ENCODE data around the gene ELL2.

Gene ELL2

GRCh38 chr5:95864944-95865504 is 96.6 kb downstream of the ELL2 start:
- no peak overlapping the region for H3K4me3 ChIP-seq
- peak overlapping the region in 1 of 2 donors; percentile 1 for H3K27ac ChIP-seq
- DNase-seq (ENCODE audit: low spot score): no peak
- no peak for TF ChIP-seq CTCF (IDR thresholded peaks at IDR 0.05)

- Histone ChIP-seq H3K4me3 (no peak overlapping the region), H3K27ac (peak overlapping the region in 1 of 2 donors; percentile 10)
- TF ChIP-seq CTCF (IDR thresholded peaks at IDR 0.05): no peak
- DNase-seq (ENCODE audit: low spot score): no peak
These were observed 97.2 kb downstream of the ELL2 start for GRCh38 chr5:95864456-95864855.

- TF ChIP-seq CTCF (IDR thresholded peaks at IDR 0.05): no peak
- peak; percentile 80 for DNase-seq (ENCODE audit: low spot score)
- Histone ChIP-seq H3K27ac (peak overlapping the region; percentile 83 to 87), H3K4me3 (peak overlapping the region; percentile 14)
These were observed 98.3 kb downstream of the ELL2 start for GRCh38 chr5:95863383-95863757.

GRCh38 chr5:95862671-95863382 is 98.8 kb downstream of the ELL2 start:
- no peak for DNase-seq (ENCODE audit: low spot score)
- no peak for TF ChIP-seq CTCF (IDR thresholded peaks at IDR 0.05)
- Histone ChIP-seq H3K4me3 (peak overlapping the region; percentile 14), H3K27ac (peak overlapping the region; percentile 83 to 87)

GRCh38 chr5:95861864-95862561 is 99.6 kb downstream of the ELL2 start:
- H3K27ac ChIP-seq: peak overlapping the region; percentile 83 to 87
- DNase-seq (ENCODE audit: low spot score): no peak
- no peak for TF ChIP-seq CTCF (IDR thresholded peaks at IDR 0.05)
- no peak overlapping the region for H3K4me3 ChIP-seq

- Histone ChIP-seq H3K27ac (peak overlapping the region; percentile 83 to 87), H3K4me3 (no peak overlapping the region)
- DNase-seq (ENCODE audit: low spot score): peak; percentile 90
- TF ChIP-seq CTCF (IDR thresholded peaks at IDR 0.05): no peak
These were observed 100.3 kb downstream of the ELL2 start for GRCh38 chr5:95861221-95861863.

Data from coronary artery (tissue), 2 donors.